ENCODE measurements around the gene SLC6A15.

SLC6A15 gene

GRCh38 chr12:84875241-84875640 lies 37.4 kb downstream of the SLC6A15 start:
- FAIRE-seq (no peak), DNase-seq (ENCODE audit: low spot score) (no peak)

GRCh38 chr12:84874825-84875139 lies 37.8 kb downstream of the SLC6A15 start:
- FAIRE-seq (no peak), DNase-seq (ENCODE audit: low spot score) (no peak)

- DNase-seq (ENCODE audit: low spot score) (peak; percentile 10), FAIRE-seq (no peak)
Observed at GRCh38 chr12:84874125-84874824, 38.3 kb downstream of the SLC6A15 start.

- DNase-seq (ENCODE audit: low spot score) (no peak), FAIRE-seq (no peak)
Observed at GRCh38 chr12:84862186-84862585, 50.4 kb downstream of the SLC6A15 start.

GRCh38 chr12:84860718-84861117 lies 51.9 kb downstream of the SLC6A15 start:
- DNase-seq (ENCODE audit: low spot score) (no peak), FAIRE-seq (no peak)

- FAIRE-seq (no peak), DNase-seq (ENCODE audit: low spot score) (no peak)
Observed at GRCh38 chr12:84858796-84859195, 53.8 kb downstream of the SLC6A15 start.

GRCh38 chr12:84857525-84858208 lies 54.9 kb downstream of the SLC6A15 start:
- DNase-seq (ENCODE audit: low spot score), result no peak

GRCh38 chr12:84856156-84856900 lies 56.3 kb downstream of the SLC6A15 start:
- DNase-seq (ENCODE audit: low spot score), result no peak
- no peak for FAIRE-seq

More at GRCh38 chr12:84857525-84858208, 54.9 kb downstream of the SLC6A15 start:
- FAIRE-seq, result no peak

- FAIRE-seq, result no peak
Observed at GRCh38 chr12:84843593-84844144, 68.9 kb downstream of the SLC6A15 start.

GRCh38 chr12:84842406-84843013 lies 70.1 kb downstream of the SLC6A15 start:
- DNase-seq (ENCODE audit: low spot score) (peak; percentile 6), FAIRE-seq (no peak)

More at GRCh38 chr12:84843593-84844144, 68.9 kb downstream of the SLC6A15 start:
- no peak for DNase-seq (ENCODE audit: low spot score)

GRCh38 chr12:84841591-84841990 lies 71.0 kb downstream of the SLC6A15 start:
- no peak for FAIRE-seq
- DNase-seq (ENCODE audit: low spot score), result no peak

- DNase-seq (ENCODE audit: low spot score) (no peak), FAIRE-seq (no peak)
Observed at GRCh38 chr12:84840356-84840755, 72.2 kb downstream of the SLC6A15 start.

- no peak for FAIRE-seq
- DNase-seq (ENCODE audit: low spot score), result no peak
Observed at GRCh38 chr12:84826925-84827324, 85.7 kb downstream of the SLC6A15 start.

GRCh38 chr12:84825149-84825548 lies 87.5 kb downstream of the SLC6A15 start:
- DNase-seq (ENCODE audit: low spot score), result no peak
- FAIRE-seq, result no peak

- FAIRE-seq, result no peak
- DNase-seq (ENCODE audit: low spot score), result no peak
Observed at GRCh38 chr12:84822525-84822924, 90.1 kb downstream of the SLC6A15 start.

- no peak for DNase-seq (ENCODE audit: low spot score)
Observed at GRCh38 chr12:84816916-84817695, 95.5 kb downstream of the SLC6A15 start.

GRCh38 chr12:84814664-84815245 lies 97.8 kb downstream of the SLC6A15 start:
- FAIRE-seq (no peak), DNase-seq (ENCODE audit: low spot score) (no peak)

More at GRCh38 chr12:84816916-84817695, 95.5 kb downstream of the SLC6A15 start:
- FAIRE-seq, result no peak

GRCh38 chr12:84813780-84814663 lies 98.6 kb downstream of the SLC6A15 start:
- FAIRE-seq (no peak), DNase-seq (ENCODE audit: low spot score) (no peak)

- DNase-seq (ENCODE audit: low spot score) (no peak), FAIRE-seq (no peak)
Observed at GRCh38 chr12:84811291-84811690, 101.3 kb downstream of the SLC6A15 start.

All from urothelium cell line (cell line).